OCI-LY7 (cell line): ENCODE results near the gene CRYBB1.

Experiments
- EZH2phosphoT487 ChIP-seq: fragments of 200-600 bp; sonication (generic); IDR thresholded peaks from 2 replicates; pipeline ENCODE4 v1.6.1; 2018; ENCODE audit warnings: low read depth, borderline replicate concordance, mild to moderate bottlenecking, mixed run types, antibody characterized with exemption, low read length, moderate library complexity, mixed read lengths
- TF ChIP-seq, protein P1 (sequence below): fragments of 200-600 bp; sonication (generic); conservative IDR thresholded peaks from 2 replicates; pipeline ENCODE4 v1.5.1; 2014; ENCODE audit warnings: mild to moderate bottlenecking, antibody characterized with exemption, low read length, moderate library complexity, mixed read lengths

DNA sequence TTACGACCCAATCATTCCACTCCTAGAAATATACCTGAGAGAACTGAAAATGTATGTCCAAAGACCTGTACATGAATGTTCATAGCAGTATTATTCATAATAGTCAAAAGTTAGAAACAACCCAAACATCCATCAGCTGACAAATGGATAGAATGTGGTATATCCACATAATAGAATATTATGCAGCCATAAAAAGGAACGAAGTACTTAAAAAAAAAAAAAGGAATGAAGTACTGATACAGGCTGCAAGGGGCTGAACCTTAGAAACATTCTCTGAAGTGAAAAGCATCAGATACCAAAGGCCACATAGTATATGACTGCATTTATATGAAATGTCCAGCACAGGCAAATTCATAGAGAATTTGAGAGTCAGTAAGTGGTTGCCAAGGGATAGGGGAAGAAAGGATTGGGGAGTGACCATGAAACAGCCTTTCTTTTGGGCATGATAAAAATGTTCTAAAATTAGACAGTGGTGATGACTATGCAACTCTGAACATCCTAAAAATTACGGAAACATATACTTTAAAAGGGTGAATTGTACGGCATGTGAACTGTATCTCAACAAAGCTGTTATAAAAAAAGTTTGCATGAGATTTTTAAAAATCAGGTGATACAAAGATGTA, 29.7 kb downstream of the CRYBB1 start:
- TF ChIP-seq, protein P1, sequence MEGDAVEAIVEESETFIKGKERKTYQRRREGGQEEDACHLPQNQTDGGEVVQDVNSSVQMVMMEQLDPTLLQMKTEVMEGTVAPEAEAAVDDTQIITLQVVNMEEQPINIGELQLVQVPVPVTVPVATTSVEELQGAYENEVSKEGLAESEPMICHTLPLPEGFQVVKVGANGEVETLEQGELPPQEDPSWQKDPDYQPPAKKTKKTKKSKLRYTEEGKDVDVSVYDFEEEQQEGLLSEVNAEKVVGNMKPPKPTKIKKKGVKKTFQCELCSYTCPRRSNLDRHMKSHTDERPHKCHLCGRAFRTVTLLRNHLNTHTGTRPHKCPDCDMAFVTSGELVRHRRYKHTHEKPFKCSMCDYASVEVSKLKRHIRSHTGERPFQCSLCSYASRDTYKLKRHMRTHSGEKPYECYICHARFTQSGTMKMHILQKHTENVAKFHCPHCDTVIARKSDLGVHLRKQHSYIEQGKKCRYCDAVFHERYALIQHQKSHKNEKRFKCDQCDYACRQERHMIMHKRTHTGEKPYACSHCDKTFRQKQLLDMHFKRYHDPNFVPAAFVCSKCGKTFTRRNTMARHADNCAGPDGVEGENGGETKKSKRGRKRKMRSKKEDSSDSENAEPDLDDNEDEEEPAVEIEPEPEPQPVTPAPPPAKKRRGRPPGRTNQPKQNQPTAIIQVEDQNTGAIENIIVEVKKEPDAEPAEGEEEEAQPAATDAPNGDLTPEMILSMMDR = no peak
- no peak for TF ChIP-seq EZH2phosphoT487
